Measurements from ENCODE around the gene MTCH1.

MTCH1 gene, protein sequence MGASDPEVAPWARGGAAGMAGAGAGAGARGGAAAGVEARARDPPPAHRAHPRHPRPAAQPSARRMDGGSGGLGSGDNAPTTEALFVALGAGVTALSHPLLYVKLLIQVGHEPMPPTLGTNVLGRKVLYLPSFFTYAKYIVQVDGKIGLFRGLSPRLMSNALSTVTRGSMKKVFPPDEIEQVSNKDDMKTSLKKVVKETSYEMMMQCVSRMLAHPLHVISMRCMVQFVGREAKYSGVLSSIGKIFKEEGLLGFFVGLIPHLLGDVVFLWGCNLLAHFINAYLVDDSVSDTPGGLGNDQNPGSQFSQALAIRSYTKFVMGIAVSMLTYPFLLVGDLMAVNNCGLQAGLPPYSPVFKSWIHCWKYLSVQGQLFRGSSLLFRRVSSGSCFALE

DNA sequence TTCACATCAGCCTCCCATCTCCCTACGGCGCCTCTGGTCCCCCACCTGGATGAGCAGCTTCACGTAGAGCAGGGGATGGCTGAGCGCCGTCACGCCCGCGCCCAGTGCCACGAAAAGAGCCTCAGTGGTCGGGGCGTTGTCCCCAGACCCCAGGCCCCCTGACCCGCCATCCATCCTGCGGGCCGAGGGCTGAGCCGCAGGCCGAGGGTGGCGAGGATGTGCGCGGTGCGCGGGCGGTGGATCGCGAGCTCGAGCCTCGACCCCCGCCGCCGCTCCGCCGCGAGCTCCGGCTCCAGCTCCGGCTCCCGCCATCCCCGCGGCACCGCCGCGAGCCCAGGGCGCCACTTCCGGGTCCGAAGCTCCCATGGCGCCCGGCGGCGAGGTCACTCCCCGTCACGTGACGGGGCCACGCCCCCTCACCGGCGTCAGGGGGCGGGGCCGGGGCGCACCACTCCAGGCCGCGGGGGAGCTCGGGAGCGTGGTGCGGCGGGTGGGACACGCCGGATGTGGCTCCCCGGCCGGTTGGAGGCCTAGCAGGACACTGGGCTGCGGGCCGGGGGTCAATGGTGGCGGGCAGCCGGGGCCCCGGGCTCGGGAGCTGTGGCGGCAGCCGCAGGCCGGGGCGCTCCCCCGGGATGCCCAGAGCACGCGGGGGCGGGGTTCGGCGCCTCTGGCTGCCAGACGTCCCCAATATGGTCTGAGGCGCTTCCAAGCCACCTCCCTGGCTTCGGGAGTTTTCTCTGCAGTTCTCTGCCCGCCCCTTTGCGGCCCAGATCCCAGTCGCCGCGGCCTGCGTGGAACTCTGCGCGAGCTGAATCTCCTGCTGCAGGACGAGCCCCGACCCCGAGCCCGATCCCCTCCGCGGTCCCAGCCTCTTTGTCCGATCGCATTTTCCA is at the start of gene MTCH1:
Gene MTCH1, minus strand, starts transcription at position 389 of the 896 bp plus-strand sequence. Its CDS starts 23 bp downstream, at position 366.
- DNase-seq = peak; percentile 93

DNA sequence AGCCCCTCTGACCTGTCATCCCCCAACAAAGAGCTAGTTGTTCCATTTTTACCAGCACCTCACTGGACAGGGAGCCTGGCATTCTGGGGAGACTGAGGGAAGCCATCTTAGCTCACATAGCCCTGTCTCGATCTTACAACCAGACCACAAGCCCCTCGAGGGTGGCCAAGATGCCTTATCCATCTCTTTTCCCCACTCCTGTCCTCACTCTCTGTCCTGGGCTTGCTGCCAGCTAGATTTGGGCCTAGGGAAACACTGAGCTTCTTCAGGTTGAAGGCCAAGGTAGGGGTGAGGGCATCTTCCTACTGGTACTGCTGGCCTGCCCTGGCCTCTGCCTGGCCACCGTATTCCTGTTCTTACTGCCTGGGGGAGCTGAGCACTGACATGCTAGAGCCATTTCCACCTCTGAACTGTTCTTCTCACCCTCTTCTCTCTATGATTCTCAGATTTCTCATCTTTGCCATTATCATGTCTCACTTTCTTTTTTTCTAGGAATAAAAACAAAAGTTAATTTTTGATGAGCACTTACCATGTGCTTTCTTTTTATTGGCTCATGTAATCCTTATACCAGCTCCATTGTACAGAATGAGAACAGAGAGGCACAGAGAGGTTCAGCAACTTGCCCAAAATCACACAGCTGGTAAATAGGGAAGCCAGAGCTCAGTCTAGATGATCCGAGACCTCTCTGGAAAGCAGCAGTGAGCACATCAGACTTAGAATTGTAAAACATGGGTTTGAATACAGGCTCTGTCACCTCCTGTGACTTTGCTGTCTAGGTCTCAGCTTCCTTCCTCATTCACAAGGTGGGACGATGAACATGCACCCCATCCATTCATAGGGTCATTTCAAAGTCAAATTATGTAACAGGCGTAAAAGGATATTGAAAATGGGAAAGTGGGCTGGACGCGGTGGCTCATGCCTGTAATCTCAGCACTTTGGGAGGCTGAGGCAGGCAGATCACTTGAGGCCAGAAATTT is 48.1 kb upstream of the MTCH1 start:
- DNase-seq = no peak

DNA sequence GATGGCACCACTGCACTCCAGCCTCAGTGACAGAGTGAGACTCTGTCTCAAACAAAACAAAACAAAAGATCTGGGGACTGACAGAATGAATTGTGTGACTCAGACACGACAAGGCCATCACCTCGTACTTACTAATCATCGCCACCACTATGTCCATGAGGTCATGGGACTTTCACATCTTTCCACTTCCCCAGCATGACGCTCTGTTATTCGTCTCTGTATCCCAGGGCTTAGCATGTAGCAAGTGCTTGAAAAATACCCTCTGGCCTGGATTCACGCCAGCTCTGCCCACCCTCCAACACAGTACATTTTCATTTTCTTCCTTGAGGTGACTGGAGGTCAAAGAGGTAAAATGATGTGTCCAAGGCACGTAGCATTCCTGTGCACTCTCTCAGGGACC is 47.3 kb upstream of the MTCH1 start:
- no peak for DNase-seq

DNA sequence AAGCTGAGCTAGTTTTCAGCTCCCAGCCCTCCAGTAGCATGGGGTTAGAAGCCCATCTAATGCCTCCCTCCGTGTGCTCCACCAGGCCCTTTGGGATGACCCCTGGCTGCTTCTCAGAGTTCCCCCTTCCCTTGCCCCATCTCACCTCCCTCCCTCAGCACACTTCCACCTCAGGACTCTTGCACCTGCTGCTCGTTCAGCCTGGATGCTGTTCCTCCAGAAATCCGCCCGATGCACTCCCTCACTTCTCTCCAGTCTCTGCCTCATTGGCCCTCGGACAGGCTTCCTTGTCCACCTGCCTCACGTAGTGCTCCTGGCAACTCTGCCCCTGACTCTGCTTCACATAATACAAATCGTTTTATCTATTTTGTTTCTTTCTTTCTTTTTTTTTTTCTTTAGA is 46.2 kb upstream of the MTCH1 start:
- DNase-seq = no peak

DNA sequence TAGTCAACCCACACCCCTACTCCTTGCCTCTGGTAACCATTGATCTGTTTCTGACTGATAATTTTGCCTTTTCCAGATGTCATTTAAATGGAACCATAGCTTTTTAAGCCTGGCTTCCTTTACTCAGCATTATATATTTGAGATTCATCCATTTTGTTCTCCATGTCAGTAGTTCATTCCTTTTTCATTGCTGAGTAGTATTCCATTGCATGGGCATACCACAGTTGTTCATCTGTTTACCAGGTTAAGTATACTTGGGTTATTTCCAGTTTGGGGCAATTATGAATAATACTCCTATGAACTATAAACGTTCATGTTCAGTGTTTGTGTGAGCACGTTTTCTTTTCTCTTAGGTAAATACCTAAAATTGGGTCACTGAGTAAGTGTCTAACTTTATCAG is 44.6 kb upstream of the MTCH1 start:
- DNase-seq = no peak

DNA sequence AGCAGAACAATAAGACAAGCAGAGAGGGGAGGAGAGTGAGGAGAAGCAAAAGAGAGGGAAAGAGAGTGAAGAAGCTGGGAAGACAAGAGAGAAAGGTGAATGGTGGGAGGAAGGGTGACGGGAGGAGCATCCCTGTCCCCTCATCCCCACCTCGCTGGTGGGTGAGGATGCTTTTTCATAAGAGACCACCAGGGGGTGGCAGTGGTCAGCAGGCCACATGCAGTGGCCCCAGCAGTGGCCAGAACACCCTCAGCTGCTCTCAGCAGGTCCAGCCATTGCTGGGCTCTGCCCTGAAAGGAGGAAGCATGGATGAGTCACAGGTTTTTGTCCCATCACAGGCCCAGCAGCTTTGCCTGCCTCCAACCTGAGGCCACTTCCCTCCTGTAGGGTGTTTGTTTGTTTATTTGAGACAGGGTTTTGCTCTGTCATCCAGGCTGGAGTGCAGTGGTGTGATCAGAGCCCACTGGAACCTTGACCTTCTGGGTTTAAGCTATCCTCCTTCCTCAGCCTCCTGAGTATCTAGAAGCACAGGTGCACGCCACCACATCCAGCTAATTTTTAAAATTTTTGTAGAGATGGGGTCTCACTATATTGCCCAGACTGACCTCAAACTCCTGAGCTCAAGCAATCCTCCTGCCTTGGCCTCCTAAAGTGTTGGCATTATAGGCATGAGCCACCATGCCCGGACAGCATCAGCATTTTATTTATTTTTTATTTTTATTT is 43.4 kb upstream of the MTCH1 start:
- peak; percentile 80 for DNase-seq

DNA sequence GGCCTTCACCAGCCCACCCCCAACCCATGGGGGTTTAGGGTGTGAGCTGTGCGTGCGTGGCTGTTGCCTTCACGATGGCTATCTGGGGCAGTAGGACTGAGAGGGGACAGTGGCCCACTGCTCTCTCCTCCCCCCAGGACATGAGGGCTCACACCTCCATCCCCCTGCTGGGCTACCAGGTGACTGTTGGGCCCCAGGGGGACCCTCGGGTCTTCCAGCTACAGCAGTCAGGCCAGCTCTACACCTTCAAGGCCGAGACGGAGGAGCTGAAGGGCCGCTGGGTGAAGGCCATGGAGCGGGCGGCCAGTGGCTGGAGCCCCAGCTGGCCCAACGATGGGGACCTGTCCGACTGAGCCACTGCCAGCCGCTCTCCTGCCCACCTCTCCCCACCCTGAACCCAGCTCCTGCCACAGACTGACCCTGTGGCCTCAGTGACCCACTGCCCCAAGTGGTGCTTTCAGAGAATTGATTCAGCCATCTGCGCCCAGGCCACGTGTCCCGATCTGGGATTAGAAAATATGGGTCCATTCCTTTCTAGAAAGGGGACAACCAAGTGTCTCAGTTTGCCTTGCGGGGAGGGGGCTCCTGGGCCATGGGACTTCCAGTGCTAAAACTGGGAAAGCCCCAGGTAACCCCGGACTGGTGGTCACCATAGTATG is 41.9 kb upstream of the MTCH1 start:
- no peak for DNase-seq

DNA sequence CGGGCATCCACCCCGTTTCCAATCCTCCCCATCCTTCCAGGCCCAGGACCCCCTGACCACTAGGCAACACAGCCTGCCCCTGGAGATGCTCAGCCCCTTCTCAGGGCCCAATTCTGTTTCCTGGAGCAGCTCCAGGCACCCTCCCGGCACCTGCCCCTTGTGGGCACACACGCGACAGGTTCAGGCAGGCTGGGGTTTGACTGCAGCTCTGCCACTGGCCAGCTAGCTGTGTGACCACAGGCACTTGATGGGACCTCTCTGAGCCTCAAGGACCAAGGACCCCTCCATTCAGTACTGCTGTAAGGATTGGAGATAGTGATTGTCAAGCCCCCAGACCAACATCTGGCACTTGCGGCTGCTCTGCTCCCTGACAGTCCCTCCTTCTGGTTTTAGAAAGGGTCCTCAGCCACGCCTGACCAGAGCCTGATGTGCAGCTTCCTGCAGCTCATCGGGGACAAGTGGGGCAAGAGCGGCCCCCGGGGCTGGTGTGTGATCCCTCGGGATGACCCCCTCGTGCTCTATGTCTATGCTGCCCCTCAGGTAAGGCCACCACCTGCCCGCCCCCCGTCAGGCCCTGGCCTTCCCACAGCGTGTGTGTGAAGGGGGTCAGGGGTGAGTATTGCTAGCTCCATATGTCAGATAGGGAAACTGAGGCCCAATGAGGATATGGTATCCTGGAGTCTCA is 41.2 kb upstream of the MTCH1 start:
- DNase-seq = no peak

DNA sequence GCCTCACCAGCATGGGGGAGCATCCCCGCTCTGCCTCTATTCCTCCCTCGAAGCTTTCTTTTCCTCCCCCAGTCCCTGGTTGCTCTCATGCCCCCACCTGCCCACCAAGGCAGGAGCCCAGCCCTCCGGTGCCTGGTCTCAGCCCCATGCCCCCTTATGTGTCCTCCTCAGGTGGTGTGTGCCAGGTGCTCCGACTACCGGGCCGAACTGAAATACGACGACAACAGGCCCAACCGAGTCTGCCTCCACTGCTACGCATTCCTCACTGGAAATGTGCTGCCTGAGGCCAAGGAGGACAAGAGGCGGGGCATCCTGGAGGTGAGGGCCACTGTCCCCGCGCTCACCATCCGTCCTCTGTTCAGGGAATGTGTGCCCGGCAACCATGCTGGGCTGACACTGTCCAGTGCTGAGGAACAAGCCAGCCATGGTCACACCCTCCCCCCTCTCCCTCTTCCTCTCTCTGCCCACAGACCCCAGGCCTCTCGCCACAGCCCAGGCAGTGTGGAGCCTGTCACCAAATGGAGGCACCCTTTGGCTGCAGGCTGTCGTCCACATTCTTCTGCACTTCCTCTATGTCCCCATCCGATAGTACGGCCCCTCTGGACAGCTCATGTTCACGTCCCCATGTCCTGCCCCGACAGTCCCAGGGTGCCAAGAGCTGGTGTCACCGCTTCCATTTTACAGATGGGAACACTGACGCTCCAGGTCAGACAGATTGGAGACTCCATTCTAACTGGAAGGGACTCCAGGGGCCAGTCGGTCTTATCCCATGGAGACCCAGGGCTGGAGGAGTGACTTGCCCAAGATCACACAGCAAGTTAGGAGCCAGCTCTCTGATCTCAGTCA is 39.8 kb upstream of the MTCH1 start:
- DNase-seq = no peak

DNA sequence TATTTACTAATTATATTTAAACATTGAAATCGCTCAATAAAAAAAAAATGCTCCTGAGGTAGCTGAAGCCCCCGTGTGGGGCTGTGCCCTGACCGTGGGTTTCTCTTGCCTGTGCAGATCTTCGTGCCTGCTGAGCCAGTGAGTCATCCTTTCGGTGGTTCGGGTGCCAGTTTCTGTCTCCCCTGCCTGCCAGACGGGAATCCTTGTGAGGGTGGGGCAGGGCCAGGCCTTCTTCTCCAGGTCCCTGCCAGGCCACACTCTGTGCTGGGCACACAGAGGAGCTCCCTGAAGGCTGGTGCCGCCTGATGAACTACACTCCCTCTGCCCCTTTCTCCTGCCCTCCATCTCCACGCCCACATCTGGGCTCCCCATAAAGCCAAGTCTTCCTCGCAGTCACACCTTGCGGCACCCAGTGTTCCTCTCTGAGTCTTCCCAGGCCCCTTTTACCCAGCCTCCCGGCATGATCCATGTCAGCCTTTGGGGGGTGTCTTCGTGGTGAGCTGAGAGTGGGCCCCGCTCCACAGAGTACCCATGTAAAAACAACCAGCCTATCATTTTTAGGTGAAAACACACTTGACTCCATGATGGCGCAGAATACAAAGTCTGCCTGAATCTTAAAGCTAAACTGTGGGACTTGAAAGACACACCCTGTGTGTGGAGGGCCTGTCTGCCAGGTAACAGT is 38.8 kb upstream of the MTCH1 start:
- no peak for DNase-seq

DNA sequence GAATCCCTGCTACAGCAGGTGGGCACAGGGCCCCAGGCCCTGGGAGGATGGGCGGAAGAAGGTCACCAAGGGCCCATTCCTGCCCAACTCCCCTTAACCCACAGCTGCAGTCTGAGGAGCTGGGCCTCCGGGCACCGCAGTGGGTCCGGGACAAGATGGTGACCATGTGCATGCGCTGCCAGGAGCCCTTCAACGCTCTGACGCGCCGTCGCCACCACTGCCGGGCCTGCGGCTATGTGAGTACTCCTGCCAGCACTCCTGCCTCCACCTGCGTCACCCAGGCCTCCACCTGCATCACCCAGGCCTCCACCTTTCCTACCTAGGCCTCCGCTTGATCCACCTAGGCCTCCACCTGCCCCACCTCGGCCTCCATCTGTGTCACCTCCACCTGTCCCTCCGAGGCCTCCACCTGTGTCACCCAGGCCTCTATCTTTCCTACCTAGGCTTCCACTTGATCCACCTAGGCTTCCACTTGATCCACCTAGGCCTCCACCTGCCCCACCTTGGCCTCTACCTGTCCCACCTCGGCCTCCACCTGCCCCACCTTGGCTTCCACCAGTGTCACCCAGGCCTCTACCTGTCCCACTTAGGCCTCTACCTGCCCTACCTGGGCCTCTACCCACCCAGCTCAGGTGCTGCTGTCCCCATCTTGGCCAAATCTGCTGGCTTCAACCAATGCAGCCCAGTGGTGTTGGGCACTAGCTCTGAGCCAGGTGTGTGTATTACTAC is 36.3 kb upstream of the MTCH1 start:
- DNase-seq = no peak

DNA sequence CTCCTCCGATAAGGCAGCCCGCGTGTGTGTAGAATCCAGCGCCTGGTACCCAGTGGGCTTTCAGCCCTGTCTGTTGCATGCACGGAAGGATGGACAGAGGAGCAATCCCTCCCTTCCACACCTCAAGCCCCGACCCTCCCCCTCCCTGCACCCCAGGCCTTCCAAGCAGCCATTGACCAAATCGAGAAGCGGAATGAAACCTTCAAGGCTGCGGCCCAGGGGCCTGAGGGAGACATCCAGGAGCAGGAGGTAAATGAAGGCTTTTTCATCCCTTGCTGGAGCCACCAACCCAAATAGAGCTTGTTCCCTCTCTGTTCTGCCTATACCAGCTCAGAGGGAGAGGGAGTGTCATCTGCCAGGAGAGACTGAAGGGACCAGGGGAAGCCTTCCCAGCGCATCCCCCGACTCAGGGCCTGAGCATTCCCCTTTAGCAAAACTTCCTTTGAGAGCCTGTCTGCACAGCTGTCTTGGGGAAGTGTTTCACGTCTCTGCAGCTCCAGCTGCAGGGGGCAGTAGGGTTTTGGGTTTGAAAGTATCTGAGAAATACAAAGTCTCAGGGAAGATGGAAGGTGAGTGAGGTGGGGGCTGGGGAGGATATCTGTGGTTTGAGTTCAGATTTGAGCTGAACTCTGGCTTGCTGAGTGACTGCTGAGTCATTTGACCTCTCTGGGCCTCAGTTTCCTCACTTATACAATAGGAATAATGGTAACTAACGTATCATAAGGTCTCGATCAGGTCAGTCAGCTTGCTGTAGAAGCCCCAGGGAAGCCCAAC is 35.5 kb upstream of the MTCH1 start:
- DNase-seq = peak; percentile 56

DNA sequence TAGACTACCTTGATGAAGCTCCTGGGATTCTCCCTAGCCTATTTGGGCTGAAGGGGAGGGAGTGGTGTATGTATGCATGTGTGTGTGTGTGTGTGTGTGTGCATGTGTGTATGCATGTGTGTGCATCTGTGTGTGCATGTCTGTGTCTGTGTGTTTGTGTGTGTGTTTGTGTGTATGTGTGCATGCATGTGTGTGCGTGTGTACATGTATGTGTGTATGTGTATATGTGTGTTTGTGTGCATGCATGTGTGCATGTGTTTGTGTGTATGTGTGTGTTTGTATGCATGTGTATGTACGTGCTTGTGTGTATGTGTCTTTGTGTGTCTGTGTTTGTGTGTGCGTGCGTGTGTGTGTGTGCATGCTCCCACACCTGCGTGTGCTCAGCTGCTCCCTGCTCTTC is 34.8 kb upstream of the MTCH1 start:
- DNase-seq = no peak

DNA sequence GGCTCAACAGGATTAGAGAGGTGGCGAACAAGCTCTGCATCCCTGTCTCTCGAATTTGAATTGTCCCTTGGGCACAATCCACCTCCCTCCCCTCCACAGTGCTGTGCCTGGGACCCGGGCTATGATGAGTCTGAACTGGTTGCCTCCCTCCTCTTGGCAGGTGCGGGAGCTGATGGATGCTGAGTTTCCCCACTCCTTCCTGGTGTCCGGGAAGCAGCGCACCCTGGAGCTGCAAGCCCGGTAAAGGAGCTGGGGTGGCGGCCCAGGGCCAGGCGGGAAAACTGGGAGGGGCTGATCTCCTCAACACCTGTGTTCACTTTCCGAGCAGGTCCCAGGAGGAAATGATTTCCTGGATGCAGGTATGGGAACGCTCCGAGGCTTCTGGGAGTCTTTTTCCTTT is 34.4 kb upstream of the MTCH1 start:
- peak; percentile 50 for DNase-seq

DNA sequence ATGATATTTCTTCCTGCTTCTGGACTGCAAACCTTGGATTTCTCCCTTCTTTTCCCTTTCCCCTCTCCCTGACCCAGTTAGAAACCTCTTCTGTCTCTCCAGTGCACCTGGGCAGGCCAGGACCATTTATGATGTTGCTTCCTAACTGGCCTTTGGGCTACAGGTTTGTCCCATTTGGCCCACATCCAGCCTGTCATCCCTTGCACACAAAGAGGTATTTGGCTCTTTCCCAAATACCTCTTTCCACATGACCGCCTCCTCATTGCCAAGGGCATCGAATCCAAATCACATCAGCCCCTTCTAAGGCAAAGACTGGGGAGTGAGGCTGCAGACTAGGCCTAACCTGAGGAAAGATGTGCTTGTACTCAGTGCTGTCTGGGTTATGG is 33.1 kb upstream of the MTCH1 start:
- DNase-seq = no peak

DNA sequence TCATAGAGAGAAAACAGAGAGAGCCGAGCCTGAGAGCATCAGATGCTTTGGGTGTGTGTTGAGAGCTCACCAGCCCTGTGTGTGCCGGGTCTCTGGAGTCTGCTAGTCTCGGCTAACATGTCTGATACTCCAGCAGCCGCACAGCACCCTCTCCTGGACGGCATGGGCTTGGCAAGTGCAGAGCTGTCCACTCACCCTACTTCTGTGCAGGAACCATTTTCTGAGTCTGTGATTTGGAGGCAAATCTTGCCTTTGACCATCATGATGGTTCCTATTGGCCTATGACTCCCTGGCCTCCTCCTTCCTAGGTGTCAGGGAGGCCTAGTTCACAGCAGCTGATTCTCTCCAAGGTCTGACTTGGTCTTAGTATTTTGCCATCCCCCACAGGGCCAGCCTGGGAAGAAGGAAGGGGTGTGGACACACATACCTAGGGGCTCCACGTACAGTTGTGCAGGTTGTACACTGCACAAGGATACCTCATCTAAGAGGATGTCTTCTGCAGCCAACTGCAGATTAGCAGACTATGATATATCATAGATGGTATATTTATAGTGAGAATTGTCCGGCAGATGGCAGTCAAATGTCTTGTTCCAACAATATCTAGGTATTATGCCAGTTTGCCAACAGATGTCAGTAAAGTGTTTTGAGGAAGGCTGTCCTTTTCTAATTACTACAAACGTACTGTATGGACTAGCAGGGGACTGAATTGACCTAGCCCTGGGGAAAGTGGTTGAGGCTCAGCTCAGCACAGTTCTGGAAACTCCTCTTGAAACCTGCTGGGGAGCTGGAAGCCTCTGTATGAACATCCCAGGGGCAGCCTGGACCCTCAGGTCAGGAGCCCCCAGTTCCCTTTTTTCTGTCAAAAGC is 32.4 kb upstream of the MTCH1 start:
- DNase-seq = peak; percentile 92
